ENCODE data around the gene TRIM8.

DNA sequence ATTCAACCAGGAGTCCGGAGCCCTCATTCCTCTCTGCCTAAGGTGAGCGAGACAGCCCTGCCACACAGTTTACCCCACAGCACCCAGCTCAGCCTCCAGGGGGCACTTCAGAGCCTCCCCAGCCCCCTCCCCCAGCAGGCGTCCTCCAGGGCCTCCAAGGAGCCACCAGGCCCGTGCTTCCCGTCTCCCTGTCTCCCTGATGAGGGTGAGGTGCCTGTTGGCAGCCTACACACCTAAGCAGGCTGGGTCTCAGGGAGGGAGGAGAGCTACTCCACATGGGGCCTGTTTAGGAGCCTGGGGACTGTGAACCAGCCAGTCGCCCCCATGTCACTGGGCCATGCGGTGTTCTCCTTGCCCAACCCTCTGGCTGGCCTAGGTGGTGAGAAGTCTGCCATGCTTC, 28.9 kb upstream of the TRIM8 start:
- TF ChIP-seq, protein P1, sequence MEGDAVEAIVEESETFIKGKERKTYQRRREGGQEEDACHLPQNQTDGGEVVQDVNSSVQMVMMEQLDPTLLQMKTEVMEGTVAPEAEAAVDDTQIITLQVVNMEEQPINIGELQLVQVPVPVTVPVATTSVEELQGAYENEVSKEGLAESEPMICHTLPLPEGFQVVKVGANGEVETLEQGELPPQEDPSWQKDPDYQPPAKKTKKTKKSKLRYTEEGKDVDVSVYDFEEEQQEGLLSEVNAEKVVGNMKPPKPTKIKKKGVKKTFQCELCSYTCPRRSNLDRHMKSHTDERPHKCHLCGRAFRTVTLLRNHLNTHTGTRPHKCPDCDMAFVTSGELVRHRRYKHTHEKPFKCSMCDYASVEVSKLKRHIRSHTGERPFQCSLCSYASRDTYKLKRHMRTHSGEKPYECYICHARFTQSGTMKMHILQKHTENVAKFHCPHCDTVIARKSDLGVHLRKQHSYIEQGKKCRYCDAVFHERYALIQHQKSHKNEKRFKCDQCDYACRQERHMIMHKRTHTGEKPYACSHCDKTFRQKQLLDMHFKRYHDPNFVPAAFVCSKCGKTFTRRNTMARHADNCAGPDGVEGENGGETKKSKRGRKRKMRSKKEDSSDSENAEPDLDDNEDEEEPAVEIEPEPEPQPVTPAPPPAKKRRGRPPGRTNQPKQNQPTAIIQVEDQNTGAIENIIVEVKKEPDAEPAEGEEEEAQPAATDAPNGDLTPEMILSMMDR (IDR thresholded peaks at IDR 0.05; ENCODE audit: low read depth, low read length), result peak; percentile 75
- no peak for TF ChIP-seq POLR2A (IDR thresholded peaks at IDR 0.05; ENCODE audit: extremely low read depth, insufficient read length)
- TF ChIP-seq, protein P2, sequence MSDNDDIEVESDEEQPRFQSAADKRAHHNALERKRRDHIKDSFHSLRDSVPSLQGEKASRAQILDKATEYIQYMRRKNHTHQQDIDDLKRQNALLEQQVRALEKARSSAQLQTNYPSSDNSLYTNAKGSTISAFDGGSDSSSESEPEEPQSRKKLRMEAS (IDR thresholded peaks at IDR 0.05; ENCODE audit: low read depth, low read length), result 0 out of 2 replicates have a peak, but pooled peaks have one; percentile 5
- TF ChIP-seq MYC (IDR thresholded peaks at IDR 0.05; ENCODE audit: low read depth, low read length), result no peak

All from NB4 (cell line).